Body of pancreas (tissue), 4 donors: ENCODE measurements around the gene KIFC3.
A peak's percentile ranks its signal among the peaks of the same experiment; 100 is the strongest.

ENCODE experiments used
- POLR2A ChIP-seq, 3 donors: fragments of 450-650 bp; IDR thresholded peaks; one replicate each; pipeline ENCODE4 v1.6.1; 2016; ENCODE audit warnings: antibody characterized with exemption in 3 of 3, mild to moderate bottlenecking in 2 of 3
- TF ChIP-seq, protein P1 (sequence below), 7 experiments: fragments of 450-650 bp in 4 of 7; fragments of 200-600 bp in 3 of 7; sonication (generic) in 3 of 7; IDR thresholded peaks; one replicate each; pipeline ENCODE4 v1.5.1; 2016 to 2019; ENCODE audit warnings: antibody characterized with exemption in 7 of 7

- TF ChIP-seq, protein P1, sequence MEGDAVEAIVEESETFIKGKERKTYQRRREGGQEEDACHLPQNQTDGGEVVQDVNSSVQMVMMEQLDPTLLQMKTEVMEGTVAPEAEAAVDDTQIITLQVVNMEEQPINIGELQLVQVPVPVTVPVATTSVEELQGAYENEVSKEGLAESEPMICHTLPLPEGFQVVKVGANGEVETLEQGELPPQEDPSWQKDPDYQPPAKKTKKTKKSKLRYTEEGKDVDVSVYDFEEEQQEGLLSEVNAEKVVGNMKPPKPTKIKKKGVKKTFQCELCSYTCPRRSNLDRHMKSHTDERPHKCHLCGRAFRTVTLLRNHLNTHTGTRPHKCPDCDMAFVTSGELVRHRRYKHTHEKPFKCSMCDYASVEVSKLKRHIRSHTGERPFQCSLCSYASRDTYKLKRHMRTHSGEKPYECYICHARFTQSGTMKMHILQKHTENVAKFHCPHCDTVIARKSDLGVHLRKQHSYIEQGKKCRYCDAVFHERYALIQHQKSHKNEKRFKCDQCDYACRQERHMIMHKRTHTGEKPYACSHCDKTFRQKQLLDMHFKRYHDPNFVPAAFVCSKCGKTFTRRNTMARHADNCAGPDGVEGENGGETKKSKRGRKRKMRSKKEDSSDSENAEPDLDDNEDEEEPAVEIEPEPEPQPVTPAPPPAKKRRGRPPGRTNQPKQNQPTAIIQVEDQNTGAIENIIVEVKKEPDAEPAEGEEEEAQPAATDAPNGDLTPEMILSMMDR (IDR thresholded peaks at IDR 0.05) = no peak
- TF ChIP-seq POLR2A (IDR thresholded peaks at IDR 0.05) = peak in 2 of 3 donors; percentile 44 to 58
Measured at GRCh38 chr16:57807968-57808528, 5.8 kb upstream of the KIFC3 start.
